Urinary bladder (tissue), 2 donors: Measurements from ENCODE around the gene RBM4B. TPM values are rescaled to one million over a fixed set of nuclear protein-coding genes. Genes with fewer than 3 reads are reported as not detected.

Experiments used
- polyA plus RNA-seq: library from polyadenylated mRNA; stranded (reverse); fragments of 200-250 nt; gene quantifications from one replicate; pipeline ENCODE4 v1.2.3, GENCODE V29; 2013
- small RNA-seq: library from RNA; depleted of rRNA; stranded (forward); fragments of <200 nt; gene quantifications from one replicate; pipeline ENCODE3, GENCODE V24; 2014
- total RNA-seq: library from RNA; depleted of rRNA; stranded (reverse); fragments of >200 nt; gene quantifications from one replicate; pipeline ENCODE4 v1.2.3, GENCODE V29; 2014
- donor health status: healthy.

Gene RBM4B
- total and polyA plus RNA-seq, 2 donors, result 21.4 to 47.4 TPM

Small RNAs within 50 kb of the gene (small RNA-seq; reads per million reads assigned to genes)
- gene RN7SL12P (not detected), gene RNU4-39P (not detected)

Other genes starting within 250 kb of the RBM4B start
- gene MRPL11, start 239.0 kb downstream of the RBM4B start, total RNA-seq, result 32.9 TPM
- gene MRPL11, start 239.0 kb downstream of the RBM4B start, polyA plus RNA-seq, result 54.9 TPM
- 7.6 TPM for gene PELI3, start 211.0 kb downstream of the RBM4B start, total RNA-seq
- 22.5 TPM for gene PELI3, start 211.0 kb downstream of the RBM4B start, polyA plus RNA-seq
- gene DPP3, start 197.5 kb downstream of the RBM4B start, total RNA-seq, result 16.9 TPM
- gene DPP3, start 197.5 kb downstream of the RBM4B start, polyA plus RNA-seq, result 26.8 TPM
- 40.4 TPM for gene BBS1, start 167.3 kb downstream of the RBM4B start, total RNA-seq
- 33.3 TPM for gene BBS1, start 167.3 kb downstream of the RBM4B start, polyA plus RNA-seq
- gene ZDHHC24, start 131.8 kb downstream of the RBM4B start, total RNA-seq, result 5.0 TPM
- gene ZDHHC24, start 131.8 kb downstream of the RBM4B start, polyA plus RNA-seq, result 11.4 TPM
- gene ACTN3, start 131.0 kb downstream of the RBM4B start, total RNA-seq, result not detected
- 0.18 TPM for gene ACTN3, start 131.0 kb downstream of the RBM4B start, polyA plus RNA-seq
- gene CTSF, start 109.3 kb downstream of the RBM4B start, total RNA-seq, result 22.8 TPM
- 92.1 TPM for gene CTSF, start 109.3 kb downstream of the RBM4B start, polyA plus RNA-seq
- not detected for gene CCDC87, start 84.8 kb downstream of the RBM4B start, total RNA-seq
- 0.43 TPM for gene CCDC87, start 84.8 kb downstream of the RBM4B start, polyA plus RNA-seq
- 31.7 TPM for gene CCS, start 84.7 kb downstream of the RBM4B start, total RNA-seq
- gene CCS, start 84.7 kb downstream of the RBM4B start, polyA plus RNA-seq, result 64.7 TPM
- 49.9 TPM for gene RBM14, start 61.3 kb downstream of the RBM4B start, total RNA-seq
- 41.6 TPM for gene RBM14, start 61.3 kb downstream of the RBM4B start, polyA plus RNA-seq
- 96.0 TPM for gene RBM4, start 39.2 kb downstream of the RBM4B start, total RNA-seq
- 108 TPM for gene RBM4, start 39.2 kb downstream of the RBM4B start, polyA plus RNA-seq
- gene SPTBN2, start 51.3 kb upstream of the RBM4B start, total RNA-seq, result 6.7 TPM
- gene SPTBN2, start 51.3 kb upstream of the RBM4B start, polyA plus RNA-seq, result 2.5 TPM
- 12.2 TPM for gene RCE1, start 165.6 kb upstream of the RBM4B start, total RNA-seq
- gene RCE1, start 165.6 kb upstream of the RBM4B start, polyA plus RNA-seq, result 18.7 TPM
- gene LRFN4, start 179.2 kb upstream of the RBM4B start, total RNA-seq, result 3.7 TPM
- gene LRFN4, start 179.2 kb upstream of the RBM4B start, polyA plus RNA-seq, result 19.1 TPM